Mucosa of stomach (tissue), 1 donor: ENCODE data around the gene YOD1.

Source experiments
- H3K27me3 ChIP-seq: one replicate; pipeline ENCODE4 v1.7.0; 2013; ENCODE audit warnings: mild to moderate bottlenecking, low read length; ENCODE audit not compliant: control insufficient read depth, insufficient read depth
- H3K36me3 ChIP-seq: one replicate; pipeline ENCODE4 v1.7.0; 2013; ENCODE audit warnings: low read length; ENCODE audit not compliant: control insufficient read depth, insufficient read depth
- H3K4me1 ChIP-seq: one replicate; pipeline ENCODE4 v1.7.0; 2013; ENCODE audit warnings: mild to moderate bottlenecking, low read length; ENCODE audit not compliant: control insufficient read depth, insufficient read depth
- H3K4me3 ChIP-seq: one replicate; pipeline ENCODE4 v1.7.0; 2013; ENCODE audit warnings: low read length
- H3K9ac ChIP-seq: one replicate; pipeline ENCODE4 v1.7.0; 2013; ENCODE audit warnings: mild to moderate bottlenecking, low read length, moderate library complexity
- H3K9me3 ChIP-seq: one replicate; pipeline ENCODE4 v1.7.0; 2013; ENCODE audit warnings: mild to moderate bottlenecking, low read length, moderate library complexity; ENCODE audit not compliant: control insufficient read depth
- donor health status: Pancreatic carcinoma.

Gene YOD1

DNA sequence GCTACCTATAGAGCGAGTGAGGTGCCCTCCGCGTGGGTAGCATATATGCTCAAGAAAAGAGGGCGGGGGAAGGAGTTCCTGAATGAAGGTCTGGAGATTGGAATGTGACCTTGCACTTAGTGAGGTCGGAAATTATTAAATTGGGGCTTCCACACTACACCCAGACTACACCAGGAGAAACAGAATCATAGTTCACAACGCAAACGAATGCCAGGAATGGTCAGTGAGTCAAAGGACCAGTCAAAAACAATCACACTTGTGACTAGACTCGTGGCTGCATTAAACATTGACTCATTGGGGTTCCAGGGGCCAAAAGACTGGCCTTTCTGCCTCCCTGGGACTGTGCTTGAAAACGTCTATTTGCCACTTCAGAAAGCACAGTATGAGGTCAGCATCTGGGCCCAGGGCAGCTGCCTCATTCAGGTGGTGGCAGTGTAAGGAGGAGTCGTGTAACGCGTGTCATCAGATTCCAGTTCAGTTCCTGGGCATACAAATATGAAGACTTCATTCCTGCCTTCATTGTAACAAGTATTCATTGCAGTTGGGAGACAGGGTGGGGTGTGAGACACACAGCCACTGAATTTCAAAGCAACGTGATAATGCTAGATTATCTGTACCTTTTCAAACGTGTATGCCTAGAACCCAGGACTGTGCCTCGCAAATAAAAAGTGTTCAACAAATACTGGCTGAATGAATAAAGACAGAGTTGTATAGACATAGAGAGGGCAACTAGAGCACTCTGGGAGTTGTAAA, at the start of gene YOD1:
Gene YOD1 (minus strand): TSS at position 18 of the 753 bp plus-strand sequence. CDS start 178 bp downstream, outside the sequence.
- Histone ChIP-seq H3K9ac (peak within 1 kb of the TSS; percentile 99), H3K4me3 (peak within 1 kb of the TSS; percentile 91), H3K9me3 (no peaks in the 10 kb centered on the region), H3K27me3 (no peaks in the 10 kb centered on the region), H3K4me1 (peaks cover 34% of the 10 kb centered on the region), H3K36me3 (no peaks in the 10 kb centered on the region)

DNA sequence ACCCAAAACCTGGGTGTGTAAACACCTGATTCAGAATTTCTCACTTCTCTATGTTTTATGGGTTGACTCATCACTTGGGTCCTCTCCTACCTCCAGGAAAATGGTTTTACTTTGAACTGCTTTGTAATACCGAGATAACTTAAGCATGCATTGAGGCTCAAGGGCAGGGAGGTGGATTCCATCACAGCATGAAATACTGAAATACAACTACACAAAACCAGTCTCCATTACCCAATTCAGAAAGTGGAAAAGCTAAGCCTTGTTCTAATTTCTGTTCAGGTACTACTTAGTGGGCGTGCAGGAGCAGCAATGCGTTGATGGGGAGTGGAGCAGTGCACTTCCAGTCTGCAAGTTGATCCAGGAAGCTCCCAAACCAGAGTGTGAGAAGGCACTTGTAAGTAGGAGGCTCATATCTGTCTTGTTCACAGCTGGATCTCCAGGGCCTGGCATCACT, 46.9 kb upstream of the YOD1 start:
- H3K9ac ChIP-seq, result no peak overlapping the region
- H3K36me3 ChIP-seq, result no peaks in the 10 kb centered on the region
- no peak overlapping the region for H3K4me3 ChIP-seq
- H3K27me3 ChIP-seq, result no peaks in the 10 kb centered on the region
- H3K9me3 ChIP-seq, result no peaks in the 10 kb centered on the region
- no peaks in the 10 kb centered on the region for H3K4me1 ChIP-seq

DNA sequence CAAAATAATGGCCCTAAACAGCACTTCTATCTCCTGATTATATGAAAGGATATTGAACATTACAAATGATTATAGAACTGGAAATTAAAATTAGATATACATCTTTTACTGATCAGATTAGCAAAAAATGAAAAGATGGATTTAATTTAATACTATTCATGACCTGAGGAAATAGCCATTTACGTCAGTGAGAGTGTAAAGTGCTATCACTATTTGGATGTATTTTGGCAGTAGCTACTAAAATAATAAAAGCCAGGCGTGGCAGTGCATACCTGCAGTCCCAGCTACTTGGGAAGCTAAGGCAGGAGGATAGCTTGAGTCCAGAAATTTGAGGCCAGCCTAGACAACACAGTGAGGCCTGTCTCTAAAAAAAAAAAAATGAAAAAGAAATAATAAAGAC, 42.9 kb upstream of the YOD1 start:
- no peaks in the 10 kb centered on the region for H3K9me3 ChIP-seq
- H3K27me3 ChIP-seq, result no peaks in the 10 kb centered on the region
- no peaks in the 10 kb centered on the region for H3K36me3 ChIP-seq
- H3K4me3 ChIP-seq, result no peak overlapping the region
- peaks cover 11% of the 10 kb centered on the region for H3K4me1 ChIP-seq
- no peak overlapping the region for H3K9ac ChIP-seq

DNA sequence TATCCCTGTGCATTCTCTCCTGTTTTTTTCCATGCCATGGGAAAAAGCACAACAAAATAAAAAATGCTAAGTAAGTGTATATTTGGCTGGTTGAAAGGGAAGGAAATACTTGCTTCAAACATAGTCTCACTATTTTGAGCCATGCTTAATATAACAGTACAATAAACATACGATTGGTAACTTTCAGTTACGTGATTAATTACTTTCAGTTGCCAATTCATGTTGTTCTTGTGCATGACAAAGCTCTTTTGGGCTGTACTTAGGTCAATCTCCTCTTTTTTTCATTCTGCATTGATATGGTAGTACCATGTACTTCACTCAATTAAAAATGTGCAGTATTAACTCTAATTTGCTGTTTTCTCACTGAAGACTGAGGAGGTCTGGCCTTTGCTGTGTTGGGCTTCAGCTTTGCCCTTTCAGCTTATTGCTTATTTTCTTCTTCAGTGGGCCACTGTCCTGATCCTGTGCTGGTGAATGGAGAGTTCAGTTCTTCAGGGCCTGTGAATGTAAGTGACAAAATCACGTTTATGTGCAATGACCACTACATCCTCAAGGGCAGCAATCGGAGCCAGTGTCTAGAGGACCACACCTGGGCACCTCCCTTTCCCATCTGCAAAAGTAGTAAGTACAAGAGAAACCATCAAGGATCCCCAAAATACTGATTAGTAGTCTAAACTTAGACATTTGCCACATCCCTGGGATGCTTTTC, 40.3 kb upstream of the YOD1 start:
- Histone ChIP-seq H3K27me3 (no peaks in the 10 kb centered on the region), H3K9me3 (no peaks in the 10 kb centered on the region), H3K4me3 (no peak overlapping the region), H3K4me1 (peaks cover 20% of the 10 kb centered on the region), H3K9ac (no peak overlapping the region), H3K36me3 (no peaks in the 10 kb centered on the region)

DNA sequence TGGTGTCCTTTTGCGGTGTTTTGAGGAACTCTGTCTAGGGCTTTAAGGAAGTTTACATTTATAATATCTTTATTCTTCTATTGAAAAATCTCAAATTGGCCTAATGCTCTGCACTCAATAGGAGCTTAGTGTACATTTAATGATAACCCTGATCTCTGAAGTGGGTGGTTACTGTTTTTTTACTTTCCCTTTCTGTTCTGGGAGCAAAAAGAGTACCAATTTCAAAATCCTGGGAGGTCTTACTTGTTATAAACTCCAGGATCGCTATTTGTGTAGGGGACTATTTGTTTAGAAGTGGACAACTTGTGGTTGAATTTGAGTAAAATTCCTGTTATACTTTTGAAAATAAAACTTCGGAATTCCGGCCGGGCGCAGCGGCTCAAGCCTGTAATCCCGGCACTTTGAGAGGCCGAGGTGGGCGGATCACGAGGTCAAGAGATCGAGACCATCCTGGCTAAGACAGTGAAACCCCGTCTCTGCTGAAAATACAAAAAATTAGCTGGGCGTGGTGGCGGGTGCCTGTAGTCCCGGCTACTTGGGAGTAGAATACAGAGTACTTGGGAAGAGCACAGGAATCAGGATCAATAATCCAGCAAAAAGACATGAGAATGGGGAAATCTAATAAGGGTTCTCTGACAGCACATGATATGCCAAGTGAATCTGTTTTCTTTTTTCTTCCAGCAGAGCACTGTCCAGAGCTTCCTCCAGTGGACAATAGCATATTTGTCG, 38.8 kb upstream of the YOD1 start:
- no peaks in the 10 kb centered on the region for H3K27me3 ChIP-seq
- peaks cover 20% of the 10 kb centered on the region for H3K4me1 ChIP-seq
- no peak overlapping the region for H3K9ac ChIP-seq
- H3K9me3 ChIP-seq, result no peaks in the 10 kb centered on the region
- H3K36me3 ChIP-seq, result no peaks in the 10 kb centered on the region
- no peak overlapping the region for H3K4me3 ChIP-seq

DNA sequence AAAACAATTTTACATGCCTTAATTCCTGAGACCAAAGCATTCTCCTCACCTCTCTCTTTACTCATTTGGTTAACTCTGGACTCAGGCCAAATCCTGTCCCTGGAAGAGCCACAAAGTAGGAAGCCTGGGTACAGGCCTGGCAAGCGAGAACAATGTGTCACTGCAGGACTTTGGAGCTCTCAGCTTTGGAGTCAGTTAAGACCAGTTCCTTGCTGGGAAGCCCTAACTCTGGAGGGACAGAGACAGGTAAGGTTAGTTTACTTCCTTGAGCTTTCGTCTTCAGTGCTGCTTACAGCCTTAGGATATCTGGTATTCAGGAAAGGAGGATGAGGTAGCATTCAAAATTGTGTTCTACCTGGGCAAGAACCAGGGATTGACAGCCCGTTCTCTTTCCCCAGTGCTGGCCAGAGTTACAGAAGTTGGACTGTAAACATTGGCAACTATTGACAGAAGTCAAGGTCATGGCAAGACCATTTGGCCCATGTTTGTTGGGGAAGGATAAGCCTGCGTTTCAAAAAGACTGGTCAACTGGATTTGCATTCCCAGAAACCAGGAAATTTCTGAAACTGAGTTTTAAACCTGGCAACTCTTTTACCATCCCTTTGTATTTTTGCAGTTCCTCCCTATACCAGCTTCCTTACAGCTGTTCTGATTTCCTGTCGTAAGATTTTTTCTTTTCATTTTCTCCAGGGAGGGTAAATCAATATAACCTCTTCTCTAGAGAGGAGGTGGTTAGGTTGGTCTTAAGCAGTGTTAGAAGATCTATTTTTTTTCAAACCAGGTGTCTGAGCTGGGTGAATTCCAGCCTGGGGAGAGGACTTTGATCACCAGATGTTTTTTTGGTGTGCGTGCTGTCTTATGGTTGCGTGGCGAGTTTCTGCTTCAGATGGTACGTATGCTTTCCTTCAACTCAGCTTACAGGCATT, 38.0 kb upstream of the YOD1 start, which contains the start of gene C4BPB:
Gene C4BPB (plus strand): TSS at position 160 of the 926 bp plus-strand sequence. CDS start 672 bp downstream, at position 832.
- Histone ChIP-seq H3K9ac (no peak within 1 kb of the TSS), H3K9me3 (no peaks in the 10 kb centered on the region), H3K27me3 (no peaks in the 10 kb centered on the region), H3K36me3 (no peaks in the 10 kb centered on the region), H3K4me1 (peaks cover 20% of the 10 kb centered on the region), H3K4me3 (no peak within 1 kb of the TSS)

DNA sequence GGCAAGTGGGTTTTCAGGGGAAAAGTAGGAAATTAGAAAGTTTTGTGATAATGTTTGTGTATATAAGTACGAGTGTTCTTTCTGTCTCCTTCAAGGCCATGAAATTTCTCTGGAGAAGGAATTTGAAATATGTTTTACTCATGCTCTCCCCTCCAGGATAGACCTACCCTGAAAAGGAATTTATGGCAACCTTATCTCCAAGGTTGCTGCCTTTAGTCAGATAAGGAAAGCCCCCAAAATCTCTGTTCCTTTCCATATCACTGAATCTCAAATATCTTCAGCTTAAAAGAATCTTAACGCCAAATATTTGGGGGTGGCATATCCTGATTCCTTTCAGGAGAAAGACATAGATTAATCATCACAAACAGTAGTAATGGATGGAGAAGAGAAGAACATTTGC, 37.2 kb upstream of the YOD1 start:
- H3K27me3 ChIP-seq, result no peaks in the 10 kb centered on the region
- H3K36me3 ChIP-seq, result no peaks in the 10 kb centered on the region
- H3K4me3 ChIP-seq, result no peak overlapping the region
- peaks cover 20% of the 10 kb centered on the region for H3K4me1 ChIP-seq
- H3K9me3 ChIP-seq, result no peaks in the 10 kb centered on the region
- no peak overlapping the region for H3K9ac ChIP-seq

DNA sequence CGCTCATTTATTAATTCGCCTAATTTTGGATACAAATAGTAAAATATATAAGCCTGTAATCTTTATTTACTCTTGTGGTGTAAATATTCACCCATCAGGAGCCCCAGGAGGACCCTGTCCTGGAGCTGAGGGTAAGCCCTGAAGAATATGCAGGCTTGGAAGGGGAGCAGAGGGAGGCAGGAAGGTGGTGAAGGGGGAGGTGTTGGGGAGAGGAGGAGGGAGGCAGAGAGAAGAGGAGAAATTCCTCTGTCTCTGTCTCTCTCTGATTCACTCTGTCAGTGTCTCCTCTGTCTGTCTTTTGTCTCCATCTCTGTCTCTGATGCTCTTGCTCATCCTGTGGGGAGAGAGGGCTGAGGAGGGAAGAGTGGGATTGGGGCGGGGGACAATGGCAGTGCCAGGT, 34.9 kb upstream of the YOD1 start:
- H3K36me3 ChIP-seq, result no peaks in the 10 kb centered on the region
- no peak overlapping the region for H3K4me3 ChIP-seq
- H3K4me1 ChIP-seq, result peaks cover 26% of the 10 kb centered on the region
- no peaks in the 10 kb centered on the region for H3K27me3 ChIP-seq
- no peaks in the 10 kb centered on the region for H3K9me3 ChIP-seq
- no peak overlapping the region for H3K9ac ChIP-seq

DNA sequence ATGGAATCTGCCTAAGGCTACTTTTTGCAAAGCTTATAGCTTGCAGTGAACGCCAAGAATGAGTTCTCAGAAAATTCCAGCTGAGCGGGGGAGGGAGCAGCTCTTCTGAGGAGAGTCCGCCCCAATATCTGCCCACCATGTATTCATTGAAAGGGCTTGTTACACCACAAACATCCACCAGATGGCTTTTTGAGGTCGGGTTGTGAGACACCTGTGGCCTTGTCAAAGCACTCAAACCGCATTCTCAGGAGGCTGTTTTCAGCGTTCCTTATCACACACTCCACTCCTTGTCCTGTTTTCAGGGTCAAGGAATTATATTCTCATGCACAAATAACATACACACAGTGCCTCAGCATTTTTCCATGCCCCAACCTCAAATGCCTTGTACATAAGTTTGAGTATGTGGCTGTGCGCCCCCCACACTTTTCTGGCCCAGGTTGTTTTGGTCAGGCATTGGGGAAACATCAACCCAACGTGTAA, 33.7 kb upstream of the YOD1 start:
- H3K27me3 ChIP-seq, result no peaks in the 10 kb centered on the region

DNA sequence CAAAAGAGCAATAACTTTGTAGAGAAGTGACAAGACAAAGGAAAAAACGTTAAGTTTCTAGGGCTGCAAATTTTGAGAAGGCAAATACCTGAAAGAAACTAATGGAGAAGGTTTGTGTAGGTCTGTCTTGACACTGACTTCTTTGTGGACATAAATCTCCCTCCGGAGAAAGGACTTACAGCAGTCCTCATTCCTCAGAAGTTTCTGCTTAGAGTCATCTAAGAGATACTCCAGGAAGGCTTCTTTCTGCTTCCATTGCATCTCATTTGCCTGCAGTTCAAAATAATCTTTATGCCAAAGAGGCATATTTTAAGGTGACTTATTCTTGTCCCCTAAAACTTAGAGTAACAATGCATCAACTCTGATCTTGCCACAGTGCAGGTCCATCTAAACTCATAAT, 33.2 kb upstream of the YOD1 start:
- Histone ChIP-seq H3K27me3 (no peaks in the 10 kb centered on the region), H3K4me3 (no peak overlapping the region), H3K36me3 (no peaks in the 10 kb centered on the region), H3K9ac (no peak overlapping the region), H3K9me3 (no peaks in the 10 kb centered on the region), H3K4me1 (peaks cover 27% of the 10 kb centered on the region)

More for the DNA sequence above, 33.7 kb upstream of the YOD1 start:
- Histone ChIP-seq H3K9ac (no peak overlapping the region), H3K36me3 (no peaks in the 10 kb centered on the region), H3K4me3 (no peak overlapping the region), H3K9me3 (no peaks in the 10 kb centered on the region), H3K4me1 (peaks cover 28% of the 10 kb centered on the region)

DNA sequence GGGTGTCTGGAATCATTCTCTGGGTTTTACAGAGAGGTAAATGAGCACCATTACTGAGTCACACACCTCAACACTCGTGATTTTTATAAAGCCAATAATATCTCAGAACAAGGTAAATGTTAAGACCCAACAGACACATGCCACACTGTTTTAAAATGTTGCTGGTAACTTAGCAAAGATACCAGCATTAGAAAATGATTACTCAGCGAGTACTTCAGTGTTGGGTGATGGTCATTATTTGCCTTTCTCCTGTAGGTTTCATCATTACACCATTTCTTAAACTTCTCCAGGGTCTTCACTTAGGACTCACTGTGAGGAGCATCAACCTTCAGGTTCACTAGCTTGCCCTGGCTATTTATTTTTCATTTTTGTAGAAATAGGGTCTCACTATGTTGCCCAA, 30.8 kb upstream of the YOD1 start:
- Histone ChIP-seq H3K9me3 (no peaks in the 10 kb centered on the region), H3K36me3 (no peaks in the 10 kb centered on the region), H3K27me3 (no peaks in the 10 kb centered on the region), H3K9ac (no peak overlapping the region), H3K4me1 (peaks cover 21% of the 10 kb centered on the region), H3K4me3 (no peak overlapping the region)
